HL-60 (cell line): Measurements from ENCODE around the gene CACNA1D.
A peak's percentile ranks its signal among the peaks of the same experiment; 100 is the strongest.

Source experiments
- DNase-seq, 2 experiments: peaks; one replicate each; pipeline ENCODE4 v3.0.0-alpha.2; 2010 to 2020; ENCODE audit warnings: low read depth in 1 of 2, low spot score in 1 of 2
- H3K27ac ChIP-seq: fragments of 250-450 bp; sonication (Bioruptor Pico); replicated peaks from 2 replicates; pipeline ENCODE4 v1.5.1; 2020; ENCODE audit warnings: mild to moderate bottlenecking, moderate library complexity
- H3K27me3 ChIP-seq: fragments of 250-450 bp; sonication (Bioruptor Pico); 2 replicates; pipeline ENCODE4 v1.5.1; 2021; ENCODE audit warnings: mild to moderate bottlenecking, moderate library complexity; ENCODE audit not compliant: insufficient read depth, poor library complexity, severe bottlenecking
- H3K4me3 ChIP-seq: replicated peaks from 2 replicates; pipeline ENCODE4 v1.5.1; 2011; ENCODE audit warnings: mild to moderate bottlenecking, control low read depth, low read length; ENCODE audit not compliant: insufficient read depth
- CTCF ChIP-seq: IDR thresholded peaks from one replicate; pipeline ENCODE4 v1.5.1; 2011; ENCODE audit warnings: low read length, control low read depth, inconsistent platforms; ENCODE audit not compliant: insufficient read depth
- GABPA ChIP-seq: IDR thresholded peaks from 2 replicates; pipeline ENCODE4 v1.6.1; 2012; ENCODE audit warnings: low read depth
- POLR2AphosphoS5 ChIP-seq: IDR thresholded peaks from 2 replicates; pipeline ENCODE4 v1.6.1; 2012; ENCODE audit warnings: low read depth
- REST ChIP-seq: IDR thresholded peaks from 2 replicates; pipeline ENCODE4 v1.6.1; 2012; ENCODE audit warnings: low read depth; ENCODE audit not compliant: insufficient replicate concordance
- SPI1 ChIP-seq: IDR thresholded peaks from 2 replicates; pipeline ENCODE4 v1.6.1; 2012; ENCODE audit warnings: low read depth, mild to moderate bottlenecking, borderline replicate concordance

The CACNA1D gene

GRCh38 chr3:53694666-53695323 lies 200.4 kb downstream of the CACNA1D start:
- TF ChIP-seq SPI1, result no peak
- TF ChIP-seq GABPA, result no peak
- TF ChIP-seq REST, result no peak
- TF ChIP-seq POLR2AphosphoS5, result no peak
- no peak for TF ChIP-seq CTCF
- no peak for DNase-seq
- no peak overlapping the region for H3K27ac ChIP-seq
- H3K4me3 ChIP-seq, result no peak overlapping the region
- H3K27me3 ChIP-seq, result peaks cover 5% of the 10 kb centered on the region

- Histone ChIP-seq H3K4me3 (no peak overlapping the region), H3K27ac (no peak overlapping the region), H3K27me3 (peaks cover under 1% of the 10 kb centered on the region)
- no peak for DNase-seq
- TF ChIP-seq POLR2AphosphoS5, result no peak
- TF ChIP-seq CTCF, result no peak
- TF ChIP-seq GABPA, result no peak
- no peak for TF ChIP-seq SPI1
- no peak for TF ChIP-seq REST
These were observed 200.9 kb downstream of the CACNA1D start for GRCh38 chr3:53695324-53695690.

GRCh38 chr3:53696401-53697172 lies 202.2 kb downstream of the CACNA1D start:
- DNase-seq, result peak; percentile 66 to 90
- Histone ChIP-seq H3K27me3 (no peaks in the 10 kb centered on the region), H3K4me3 (no peak overlapping the region), H3K27ac (peak overlapping the region; percentile 9; the same call in 1 of the 2 replicates)
- TF ChIP-seq CTCF, result peak; percentile 2
- TF ChIP-seq GABPA, result no peak
- peak; percentile 44; the same call in 1 of the 2 replicates for TF ChIP-seq SPI1
